HEK293 (cell line): ENCODE results near the gene RRP9.

Source experiments
- AEBP2 ChIP-seq: fragments of 450-650 bp; formaldehyde crosslinking; IDR thresholded peaks from 2 replicates; pipeline ENCODE4 v1.5.1; 2016; ENCODE audit warnings: missing biosample characterization, missing genetic modification characterization, borderline replicate concordance
- CTCF ChIP-seq: fragments of 450-650 bp; formaldehyde crosslinking; IDR thresholded peaks from 2 replicates; pipeline ENCODE4 v1.5.1; 2016; ENCODE audit warnings: missing biosample characterization, missing genetic modification characterization
- KLF1 ChIP-seq: fragments of 450-650 bp; formaldehyde crosslinking; IDR thresholded peaks from 2 replicates; pipeline ENCODE4 v1.5.1; 2016; ENCODE audit warnings: missing biosample characterization, missing genetic modification characterization
- KLF10 ChIP-seq: fragments of 450-650 bp; IDR thresholded peaks from 2 replicates; pipeline ENCODE4 v1.5.1; 2018; ENCODE audit warnings: missing biosample characterization, mild to moderate bottlenecking, missing genetic modification characterization
- KLF8 ChIP-seq: fragments of 450-650 bp; formaldehyde crosslinking; IDR thresholded peaks from 2 replicates; pipeline ENCODE4 v1.5.1; 2016; ENCODE audit warnings: missing biosample characterization, missing genetic modification characterization
- KLF9 ChIP-seq: fragments of 450-650 bp; formaldehyde crosslinking; IDR thresholded peaks from 2 replicates; pipeline ENCODE4 v1.5.1; 2016; ENCODE audit warnings: missing biosample characterization, missing genetic modification characterization, low read depth
- MYNN ChIP-seq: fragments of 450-650 bp; formaldehyde crosslinking; IDR thresholded peaks from 2 replicates; pipeline ENCODE4 v1.5.1; 2016; ENCODE audit warnings: missing biosample characterization, missing genetic modification characterization, borderline replicate concordance
- SP2 ChIP-seq: fragments of 450-650 bp; formaldehyde crosslinking; IDR thresholded peaks from 2 replicates; pipeline ENCODE4 v1.5.1; 2016; ENCODE audit warnings: missing biosample characterization, missing genetic modification characterization
- SP3 ChIP-seq: fragments of 450-650 bp; formaldehyde crosslinking; IDR thresholded peaks from 2 replicates; pipeline ENCODE4 v1.5.1; 2016; ENCODE audit warnings: missing biosample characterization, missing genetic modification characterization
- ZFHX2 ChIP-seq: fragments of 450-650 bp; formaldehyde crosslinking; conservative IDR thresholded peaks from 2 replicates; pipeline ENCODE4 v1.5.1; 2016; ENCODE audit warnings: missing biosample characterization, missing genetic modification characterization
- ZFP69B ChIP-seq: fragments of 450-650 bp; formaldehyde crosslinking; IDR thresholded peaks from 2 replicates; pipeline ENCODE4 v1.5.1; 2016; ENCODE audit warnings: missing biosample characterization, missing genetic modification characterization
- ZNF138 ChIP-seq: fragments of 450-650 bp; formaldehyde crosslinking; IDR thresholded peaks from 2 replicates; pipeline ENCODE4 v1.5.1; 2016; ENCODE audit warnings: missing biosample characterization, missing genetic modification characterization, borderline replicate concordance
- ZNF26 ChIP-seq: fragments of 450-650 bp; formaldehyde crosslinking; IDR thresholded peaks from 2 replicates; pipeline ENCODE4 v1.5.1; 2016; ENCODE audit warnings: missing biosample characterization, missing genetic modification characterization
- ZNF335 ChIP-seq: fragments of 450-650 bp; formaldehyde crosslinking; conservative IDR thresholded peaks from 2 replicates; pipeline ENCODE4 v1.5.1; 2016; ENCODE audit warnings: missing biosample characterization, missing genetic modification characterization
- ZNF610 ChIP-seq: fragments of 450-650 bp; formaldehyde crosslinking; IDR thresholded peaks from 2 replicates; pipeline ENCODE4 v1.5.1; 2016; ENCODE audit warnings: missing biosample characterization, missing genetic modification characterization, borderline replicate concordance
- ZNF626 ChIP-seq: fragments of 450-650 bp; sonication (Bioruptor Pico); formaldehyde crosslinking; IDR thresholded peaks from 2 replicates; pipeline ENCODE4 v1.5.1; 2018; ENCODE audit warnings: missing biosample characterization, missing genetic modification characterization, inconsistent platforms
- ZNF658 ChIP-seq: fragments of 450-650 bp; formaldehyde crosslinking; IDR thresholded peaks from 2 replicates; pipeline ENCODE4; 2016; ENCODE audit warnings: missing biosample characterization, missing genetic modification characterization
- ZNF664 ChIP-seq: fragments of 450-650 bp; formaldehyde crosslinking; IDR thresholded peaks from 2 replicates; pipeline ENCODE4 v1.5.1; 2016; ENCODE audit warnings: missing biosample characterization, missing genetic modification characterization
- ZNF777 ChIP-seq: fragments of 450-650 bp; formaldehyde crosslinking; IDR thresholded peaks from 2 replicates; pipeline ENCODE4 v1.5.1; 2017; ENCODE audit warnings: missing biosample characterization, missing genetic modification characterization, borderline replicate concordance
- ZNF785 ChIP-seq: fragments of 450-650 bp; formaldehyde crosslinking; IDR thresholded peaks from 2 replicates; pipeline ENCODE4 v1.5.1; 2016; ENCODE audit warnings: missing biosample characterization, missing genetic modification characterization
- TF ChIP-seq, protein P1 (sequence below): fragments of 450-650 bp; formaldehyde crosslinking; conservative IDR thresholded peaks from 2 replicates; pipeline ENCODE4 v1.5.1; 2016; ENCODE audit warnings: low read depth, missing biosample characterization, missing genetic modification characterization
- TF ChIP-seq, protein P2 (sequence below): fragments of 450-650 bp; formaldehyde crosslinking; IDR thresholded peaks from 2 replicates; pipeline ENCODE4 v1.5.1; 2016; ENCODE audit warnings: missing biosample characterization, missing genetic modification characterization

The RRP9 gene

GRCh38 chr3:51982838-51983577 is 41.3 kb upstream of the RRP9 start, which contains the start of gene ACY1 (continued):
- no peak; the same call in none of the 2 replicates for TF ChIP-seq CTCF
- peak; percentile 85 for TF ChIP-seq SP3 (tag by site-specific recombination)
- no peak for TF ChIP-seq ZNF658 (tag by site-specific recombination)
- peak; percentile 85 for TF ChIP-seq SP2
- no peak for TF ChIP-seq ZNF138
- TF ChIP-seq, protein P1, sequence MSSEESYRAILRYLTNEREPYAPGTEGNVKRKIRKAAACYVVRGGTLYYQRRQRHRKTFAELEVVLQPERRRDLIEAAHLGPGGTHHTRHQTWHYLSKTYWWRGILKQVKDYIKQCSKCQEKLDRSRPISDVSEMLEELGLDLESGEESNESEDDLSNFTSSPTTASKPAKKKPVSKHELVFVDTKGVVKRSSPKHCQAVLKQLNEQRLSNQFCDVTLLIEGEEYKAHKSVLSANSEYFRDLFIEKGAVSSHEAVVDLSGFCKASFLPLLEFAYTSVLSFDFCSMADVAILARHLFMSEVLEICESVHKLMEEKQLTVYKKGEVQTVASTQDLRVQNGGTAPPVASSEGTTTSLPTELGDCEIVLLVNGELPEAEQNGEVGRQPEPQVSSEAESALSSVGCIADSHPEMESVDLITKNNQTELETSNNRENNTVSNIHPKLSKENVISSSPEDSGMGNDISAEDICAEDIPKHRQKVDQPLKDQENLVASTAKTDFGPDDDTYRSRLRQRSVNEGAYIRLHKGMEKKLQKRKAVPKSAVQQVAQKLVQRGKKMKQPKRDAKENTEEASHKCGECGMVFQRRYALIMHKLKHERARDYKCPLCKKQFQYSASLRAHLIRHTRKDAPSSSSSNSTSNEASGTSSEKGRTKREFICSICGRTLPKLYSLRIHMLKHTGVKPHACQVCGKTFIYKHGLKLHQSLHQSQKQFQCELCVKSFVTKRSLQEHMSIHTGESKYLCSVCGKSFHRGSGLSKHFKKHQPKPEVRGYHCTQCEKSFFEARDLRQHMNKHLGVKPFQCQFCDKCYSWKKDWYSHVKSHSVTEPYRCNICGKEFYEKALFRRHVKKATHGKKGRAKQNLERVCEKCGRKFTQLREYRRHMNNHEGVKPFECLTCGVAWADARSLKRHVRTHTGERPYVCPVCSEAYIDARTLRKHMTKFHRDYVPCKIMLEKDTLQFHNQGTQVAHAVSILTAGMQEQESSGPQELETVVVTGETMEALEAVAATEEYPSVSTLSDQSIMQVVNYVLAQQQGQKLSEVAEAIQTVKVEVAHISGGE (tag by site-specific recombination): no peak
- no peak for TF ChIP-seq ZNF26 (tag by site-specific recombination)
- no peak for TF ChIP-seq ZNF610
- TF ChIP-seq ZFHX2 (tag by site-specific recombination): peak; percentile 36
- peak; percentile 82 for TF ChIP-seq ZNF777 (tag by site-specific recombination)
- TF ChIP-seq KLF1 (tag by site-specific recombination): peak; percentile 60
- TF ChIP-seq KLF9 (tag by site-specific recombination): peak; percentile 44; the same call in 1 of the 2 replicates
- TF ChIP-seq KLF8 (tag by site-specific recombination): peak; percentile 84
- no peak for TF ChIP-seq MYNN (tag by site-specific recombination)
- no peak for TF ChIP-seq ZNF664 (tag by site-specific recombination)
- 0 out of 2 replicates have a peak, but pooled peaks have one; percentile 23 for TF ChIP-seq KLF10 (tag by site-specific recombination)
- no peak for TF ChIP-seq ZNF626 (tag by site-specific recombination)
- TF ChIP-seq ZFP69B: no peak
- TF ChIP-seq, protein P2, sequence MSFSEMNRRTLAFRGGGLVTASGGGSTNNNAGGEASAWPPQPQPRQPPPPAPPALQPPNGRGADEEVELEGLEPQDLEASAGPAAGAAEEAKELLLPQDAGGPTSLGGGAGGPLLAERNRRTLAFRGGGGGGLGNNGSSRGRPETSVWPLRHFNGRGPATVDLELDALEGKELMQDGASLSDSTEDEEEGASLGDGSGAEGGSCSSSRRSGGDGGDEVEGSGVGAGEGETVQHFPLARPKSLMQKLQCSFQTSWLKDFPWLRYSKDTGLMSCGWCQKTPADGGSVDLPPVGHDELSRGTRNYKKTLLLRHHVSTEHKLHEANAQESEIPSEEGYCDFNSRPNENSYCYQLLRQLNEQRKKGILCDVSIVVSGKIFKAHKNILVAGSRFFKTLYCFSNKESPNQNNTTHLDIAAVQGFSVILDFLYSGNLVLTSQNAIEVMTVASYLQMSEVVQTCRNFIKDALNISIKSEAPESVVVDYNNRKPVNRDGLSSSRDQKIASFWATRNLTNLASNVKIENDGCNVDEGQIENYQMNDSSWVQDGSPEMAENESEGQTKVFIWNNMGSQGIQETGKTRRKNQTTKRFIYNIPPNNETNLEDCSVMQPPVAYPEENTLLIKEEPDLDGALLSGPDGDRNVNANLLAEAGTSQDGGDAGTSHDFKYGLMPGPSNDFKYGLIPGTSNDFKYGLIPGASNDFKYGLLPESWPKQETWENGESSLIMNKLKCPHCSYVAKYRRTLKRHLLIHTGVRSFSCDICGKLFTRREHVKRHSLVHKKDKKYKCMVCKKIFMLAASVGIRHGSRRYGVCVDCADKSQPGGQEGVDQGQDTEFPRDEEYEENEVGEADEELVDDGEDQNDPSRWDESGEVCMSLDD (tag by site-specific recombination): 0 out of 2 replicates have a peak, but pooled peaks have one; percentile 33
- TF ChIP-seq AEBP2 (tag by site-specific recombination): no peak
- peak; percentile 54; the same call in 1 of the 2 replicates for TF ChIP-seq ZNF335 (tag by site-specific recombination)
- no peak for TF ChIP-seq ZNF785 (tag by site-specific recombination)
